Measurements from ENCODE around the gene KRT15.

Gene KRT15

GRCh38 chr17:41504246-41504977 is 14.3 kb downstream of the KRT15 start:
- DNase-seq (ENCODE audit: low read depth), result no peak

DNA sequence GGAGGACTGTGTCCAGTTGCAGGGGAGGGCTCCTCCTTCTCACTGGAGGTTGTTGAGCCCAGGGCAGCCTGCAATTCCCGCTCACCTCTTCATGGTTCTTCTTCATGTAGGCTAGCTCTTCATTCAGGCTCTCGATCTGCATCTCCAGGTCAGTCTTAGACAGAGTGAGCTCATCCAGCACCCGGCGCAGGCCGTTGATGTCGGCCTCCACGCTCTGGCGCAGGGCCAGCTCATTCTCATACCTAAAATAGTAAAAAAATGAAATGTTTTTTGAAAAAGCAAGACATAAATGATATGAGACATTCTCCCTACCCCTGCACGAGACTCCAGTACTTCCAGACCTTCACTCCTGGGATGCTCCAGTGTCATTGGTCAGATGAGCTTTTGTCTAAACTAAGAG is 15.5 kb downstream of the KRT15 start:
- DNase-seq (ENCODE audit: low read depth), result no peak

DNA sequence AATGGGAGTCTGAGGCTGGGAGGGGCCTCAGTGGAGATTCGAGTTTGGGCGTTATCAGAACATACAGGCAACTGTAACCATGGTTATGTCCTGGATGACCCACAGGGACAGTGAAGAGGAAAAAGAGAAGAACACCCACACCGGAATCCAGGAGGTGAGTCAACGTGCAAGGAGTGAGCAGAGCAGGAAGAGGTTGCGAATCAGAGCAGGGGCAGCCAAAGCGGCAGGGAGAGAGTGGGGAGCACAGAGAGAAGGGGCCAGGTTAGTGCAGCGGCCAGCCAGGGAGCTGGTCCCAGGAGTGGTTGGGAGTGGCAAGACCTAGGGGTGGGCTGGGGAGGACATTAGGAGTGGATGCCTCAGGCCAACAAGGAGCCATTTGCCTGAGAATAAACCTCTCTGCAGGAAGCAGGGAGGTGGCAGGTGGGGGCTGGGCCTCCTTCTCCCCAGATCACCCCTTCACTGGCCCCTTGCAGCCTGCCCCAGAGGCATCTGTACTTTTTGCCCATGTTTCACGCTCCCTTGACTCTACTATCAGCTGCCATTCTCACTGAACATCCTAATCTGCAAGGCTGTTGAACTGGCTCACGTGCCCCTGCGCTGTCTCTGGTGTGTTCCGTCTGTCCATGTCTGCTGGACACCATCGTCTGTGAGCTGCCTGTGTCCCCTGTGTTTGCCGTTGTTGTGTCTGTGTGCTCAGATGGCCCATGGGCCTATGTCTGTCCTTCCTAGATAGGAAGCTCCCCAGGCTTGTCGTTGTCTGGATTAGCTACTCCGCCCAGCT is 18.4 kb downstream of the KRT15 start:
- DNase-seq (ENCODE audit: low read depth), result peak; percentile 70

- DNase-seq (ENCODE audit: low read depth), result no peak
These were observed 19.0 kb downstream of the KRT15 start for GRCh38 chr17:41499714-41500113.

GRCh38 chr17:41498276-41498675 is 20.4 kb downstream of the KRT15 start:
- no peak for DNase-seq (ENCODE audit: low read depth)

GRCh38 chr17:41496803-41497484 is 21.7 kb downstream of the KRT15 start:
- peak; percentile 38 for DNase-seq (ENCODE audit: low read depth)

GRCh38 chr17:41494524-41494923 is 24.2 kb downstream of the KRT15 start:
- peak; percentile 25 for DNase-seq (ENCODE audit: low read depth)

DNA sequence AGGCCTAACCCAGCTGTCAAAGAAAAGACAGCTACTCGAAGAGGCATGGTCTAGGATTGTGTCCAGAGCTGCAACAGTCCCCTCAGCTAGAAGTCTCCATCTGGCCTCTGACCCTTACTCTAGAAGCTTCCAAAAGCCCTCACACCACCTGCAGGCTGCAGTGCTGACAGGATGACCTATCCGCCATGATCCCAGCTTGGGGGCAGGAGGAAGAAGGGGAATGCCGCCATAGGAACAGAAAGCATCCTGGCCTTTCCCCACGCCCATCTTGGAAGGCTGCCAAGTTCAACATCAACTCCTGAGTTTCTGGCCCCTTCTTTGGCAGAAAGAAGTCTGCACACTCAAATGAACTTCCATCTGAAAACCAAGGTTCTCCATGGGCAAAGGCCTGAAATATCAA is 25.9 kb downstream of the KRT15 start:
- DNase-seq (ENCODE audit: low read depth), result no peak

DNA sequence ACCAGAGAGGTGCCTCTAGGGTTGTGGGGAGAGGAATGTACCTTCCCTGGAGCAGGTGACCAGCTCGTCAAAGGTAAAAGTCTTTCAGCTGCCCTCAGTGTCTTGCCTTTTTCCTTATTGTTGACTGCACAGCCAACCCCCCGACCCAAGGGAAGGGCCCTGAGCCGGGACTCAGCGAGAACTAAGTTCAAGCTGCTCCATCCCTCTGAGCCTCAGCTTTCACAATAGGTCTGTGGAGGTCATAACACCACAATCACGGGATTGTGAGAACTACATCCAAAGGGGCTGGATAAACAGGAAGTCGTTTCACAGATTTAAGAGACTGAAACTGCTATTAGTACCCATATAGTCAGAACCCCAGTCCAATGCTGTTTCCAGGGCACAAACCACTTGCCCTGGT is 26.3 kb downstream of the KRT15 start:
- no peak for DNase-seq (ENCODE audit: low read depth)

DNA sequence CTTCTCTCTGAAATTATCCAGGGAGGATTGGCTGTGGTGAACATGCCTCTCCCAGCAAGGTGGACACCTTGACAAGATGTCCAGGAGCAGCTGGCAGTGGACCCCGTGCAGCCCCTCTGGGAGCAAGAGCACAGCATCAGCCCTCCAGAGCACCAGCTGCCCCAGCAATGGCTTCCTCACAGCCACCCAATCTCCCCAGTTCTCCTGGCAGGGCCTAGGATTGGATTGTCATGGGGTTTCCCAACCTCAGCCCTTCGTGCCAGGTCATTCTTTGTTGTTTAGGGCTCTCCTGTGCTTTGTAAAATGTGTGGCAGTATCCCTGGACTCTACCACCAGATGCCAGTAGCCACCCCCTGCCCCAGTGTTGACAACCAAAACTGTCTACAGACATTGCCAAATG is 27.2 kb downstream of the KRT15 start:
- DNase-seq (ENCODE audit: low read depth), result no peak

GRCh38 chr17:41490000-41490990 is 28.4 kb downstream of the KRT15 start:
- no peak for DNase-seq (ENCODE audit: low read depth)

DNA sequence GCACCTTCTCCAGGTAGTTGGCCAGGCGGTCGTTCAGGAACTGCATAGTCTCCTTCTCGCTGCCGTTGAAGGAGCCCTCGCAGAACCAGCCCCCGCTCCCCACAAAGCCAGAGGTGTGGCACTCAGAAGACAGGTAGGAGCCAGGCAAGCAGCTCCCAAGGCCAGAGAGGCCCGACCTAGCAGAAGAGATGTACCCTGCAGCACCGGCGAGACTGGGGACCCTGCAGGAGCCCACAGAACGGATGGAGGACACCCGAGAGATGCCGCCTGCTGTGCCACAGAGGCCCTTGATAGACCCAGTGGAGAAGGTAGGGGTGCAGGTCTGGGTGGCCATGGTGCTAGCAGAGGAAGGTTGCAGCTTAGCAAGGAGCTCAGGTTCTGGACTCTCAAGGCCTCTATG is 29.2 kb downstream of the KRT15 start, which contains the start of gene KRT36:
TSS of gene KRT36 (minus strand) at position 380 of the 400 bp plus-strand sequence. CDS start at position 334, 46 bp downstream.
- DNase-seq (ENCODE audit: low read depth), result no peak

DNA sequence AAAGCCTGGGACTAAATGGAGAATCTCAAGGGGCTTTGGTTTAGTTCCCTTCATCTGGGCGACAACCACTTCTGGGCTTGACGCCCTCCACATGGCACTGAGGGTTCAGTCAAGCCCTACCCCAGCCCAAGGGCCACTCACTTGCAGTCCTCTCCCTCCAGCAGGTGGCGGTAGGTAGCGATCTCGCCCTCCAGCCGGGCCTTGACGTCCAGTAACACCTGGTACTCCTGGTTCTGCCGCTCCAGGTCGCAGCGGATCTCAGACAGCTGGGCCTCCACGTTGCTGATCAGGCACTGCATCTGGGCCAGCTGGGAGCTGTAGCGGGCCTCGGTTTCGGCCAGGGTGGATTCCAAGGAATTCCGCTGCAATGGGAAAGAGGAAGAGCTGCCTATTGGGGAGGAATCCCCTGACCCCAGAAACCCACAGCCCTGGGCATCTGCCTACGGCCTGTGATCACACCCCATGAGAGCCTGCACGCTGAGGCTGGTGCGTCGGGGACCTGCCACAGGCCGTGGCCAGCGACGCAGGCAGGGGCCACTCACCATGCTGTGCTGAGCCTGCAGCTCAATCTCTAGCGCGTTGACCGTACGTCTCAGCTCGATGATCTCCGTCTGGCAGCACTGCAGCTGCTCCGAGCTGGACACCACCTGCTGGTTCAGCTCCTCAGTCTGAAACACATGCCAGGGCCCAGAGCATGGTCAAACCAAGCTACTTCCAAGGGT is 31.7 kb downstream of the KRT15 start:
- DNase-seq (ENCODE audit: low read depth), result no peak

DNA sequence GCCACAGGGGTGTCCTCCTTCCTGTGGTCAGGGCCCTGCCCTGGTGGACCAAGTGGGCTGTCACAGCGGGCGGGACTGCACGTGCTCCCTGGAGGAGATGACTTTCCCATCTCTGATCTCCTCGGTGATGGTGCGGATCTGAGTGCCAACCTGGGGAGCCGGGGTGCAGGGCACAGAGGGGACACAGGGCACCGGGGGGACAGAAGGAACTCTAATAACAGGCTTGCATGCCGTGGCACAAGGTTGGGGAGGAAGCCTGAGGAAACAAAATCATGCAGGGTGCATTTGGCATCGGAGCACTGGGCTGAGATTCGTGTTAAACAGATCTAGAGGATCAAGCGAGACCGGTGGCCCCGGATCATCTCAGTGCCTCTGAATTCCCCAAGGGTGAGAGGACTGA is 32.4 kb downstream of the KRT15 start:
- no peak for DNase-seq (ENCODE audit: low read depth)

- no peak for DNase-seq (ENCODE audit: low read depth)
These were observed 33.5 kb downstream of the KRT15 start for GRCh38 chr17:41484920-41485904.

DNA sequence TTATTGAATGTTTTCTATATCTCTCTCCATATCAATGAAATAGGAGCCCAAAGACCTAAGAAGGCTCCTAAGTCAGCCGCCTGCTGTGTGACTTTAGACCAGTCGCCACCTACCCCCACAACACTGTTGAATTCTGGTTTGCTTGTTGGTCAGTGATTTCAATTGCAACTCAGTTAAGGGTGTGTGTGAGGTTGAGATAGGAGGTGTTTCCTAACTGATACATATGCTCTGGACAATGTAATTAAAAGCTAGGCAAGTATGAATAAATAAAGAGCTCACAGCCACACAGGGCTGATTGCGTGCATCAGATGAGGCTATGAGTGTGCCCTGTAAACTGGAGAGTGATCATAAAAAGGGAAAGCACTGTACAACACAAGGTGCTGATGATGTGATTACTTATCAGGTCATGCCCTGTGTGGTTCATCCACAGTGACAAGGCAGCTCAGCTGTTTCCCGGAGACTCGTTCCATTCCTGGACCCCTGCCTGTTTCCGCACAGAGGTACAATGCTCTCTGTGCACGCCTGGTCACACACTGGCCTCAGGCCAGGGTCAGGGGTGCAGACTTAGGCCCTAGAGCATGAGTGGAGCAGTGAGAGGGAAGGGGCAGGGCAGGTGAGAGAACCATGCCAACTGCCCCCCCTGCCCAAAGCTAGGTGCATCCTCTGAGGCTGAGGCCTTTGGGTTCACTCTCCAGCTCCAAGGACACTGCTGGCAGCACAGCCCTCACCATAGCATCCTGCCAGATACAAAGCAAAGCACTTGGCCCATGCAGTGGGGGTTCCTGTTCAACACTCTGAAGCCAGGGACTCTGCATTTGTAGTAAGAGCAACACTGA is 34.5 kb downstream of the KRT15 start:
- DNase-seq (ENCODE audit: low read depth), result no peak

- DNase-seq (ENCODE audit: low read depth), result no peak
These were observed 35.2 kb downstream of the KRT15 start for GRCh38 chr17:41483531-41483930.

GRCh38 chr17:41481036-41481435 is 37.7 kb downstream of the KRT15 start, which contains the start of gene KRT35:
Gene KRT35, minus strand, starts transcription at chr17:41481151. Its CDS starts 54 bp downstream, at chr17:41481097.
- no peak for DNase-seq (ENCODE audit: low read depth)

DNA sequence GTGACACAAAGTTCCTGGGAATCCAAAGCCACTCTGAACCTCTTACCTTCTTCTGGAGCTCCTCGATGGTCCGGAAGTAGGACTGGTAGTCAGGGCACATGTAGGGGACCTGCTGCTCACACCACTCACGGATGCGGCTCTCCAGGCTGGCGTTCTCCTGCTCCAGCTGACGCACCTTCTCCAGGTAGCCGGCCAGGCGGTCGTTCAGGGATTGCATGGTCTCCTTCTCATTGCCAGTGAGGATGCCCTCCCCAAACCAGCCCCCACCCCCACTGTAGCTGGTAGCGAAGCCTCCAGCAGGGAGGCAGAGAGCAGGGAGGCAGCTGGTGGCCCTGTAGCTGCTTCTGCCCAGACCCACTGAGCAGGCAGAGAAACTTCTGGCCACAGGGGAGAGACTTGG is 38.1 kb downstream of the KRT15 start:
- DNase-seq (ENCODE audit: low read depth), result no peak
